Cerebellar cortex (tissue), 1 donor: ENCODE measurements around the gene C20orf96.
"Not testable (repeated sequence)": the region's sequence is repeated elsewhere in the genome, so short reads cannot be mapped to it uniquely, and the experiment has no call there.

Experiments used
- DNase-seq: peaks from one replicate; pipeline ENCODE4 v3.0.0-alpha.2; 2015; ENCODE audit warnings: low spot score

The C20orf96 gene, protein sequence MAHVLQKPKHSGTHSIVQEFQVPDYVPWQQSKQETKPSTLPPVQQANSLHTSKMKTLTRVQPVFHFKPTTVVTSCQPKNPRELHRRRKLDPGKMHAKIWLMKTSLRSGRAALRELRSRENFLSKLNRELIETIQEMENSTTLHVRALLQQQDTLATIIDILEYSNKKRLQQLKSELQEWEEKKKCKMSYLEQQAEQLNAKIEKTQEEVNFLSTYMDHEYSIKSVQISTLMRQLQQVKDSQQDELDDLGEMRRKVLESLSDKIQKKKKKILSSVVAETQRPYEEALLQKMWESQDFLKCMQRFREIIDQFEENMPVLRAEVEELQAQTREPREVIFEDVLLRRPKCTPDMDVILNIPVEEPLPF

DNA sequence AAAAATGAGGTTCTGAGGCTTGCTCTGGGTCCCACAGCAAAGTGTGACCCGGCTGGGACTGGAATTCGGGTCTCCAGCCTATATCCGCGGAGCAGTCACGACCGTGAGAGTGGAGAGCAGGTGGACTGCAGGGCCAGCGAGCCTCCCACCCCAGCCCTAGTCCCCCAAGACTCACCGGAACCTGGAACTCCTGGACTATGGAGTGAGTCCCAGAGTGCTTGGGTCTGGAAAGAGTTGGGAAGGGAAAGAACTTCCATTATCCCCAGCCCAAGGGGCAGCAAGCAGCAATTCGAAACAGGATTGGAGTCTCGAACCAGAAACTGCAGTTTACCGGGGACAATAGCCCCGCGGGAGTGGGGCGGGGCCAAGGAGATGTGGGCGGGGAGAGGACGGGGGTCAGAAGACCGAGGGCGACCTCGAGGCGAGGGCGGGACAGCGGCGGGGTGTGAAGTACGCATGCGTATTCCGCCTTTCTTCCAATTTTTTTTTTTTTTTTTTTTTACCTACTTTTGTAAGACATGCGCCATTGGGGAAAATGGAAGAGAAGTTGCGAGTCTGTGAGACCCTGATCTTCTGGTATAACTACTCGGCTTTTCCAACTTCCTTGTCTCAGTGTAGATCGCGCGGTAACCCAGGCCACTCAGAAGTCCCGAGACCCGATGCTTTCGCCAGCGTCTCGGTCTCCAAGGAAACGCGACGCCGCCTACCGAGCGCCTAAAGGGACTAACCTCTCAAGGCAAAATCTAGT is at the start of gene C20orf96:
Gene C20orf96, minus strand, starts transcription at position 667 of the 748 bp plus-strand sequence. Its CDS starts 140 bp downstream, at position 527.
- DNase-seq = peak; percentile 94

DNA sequence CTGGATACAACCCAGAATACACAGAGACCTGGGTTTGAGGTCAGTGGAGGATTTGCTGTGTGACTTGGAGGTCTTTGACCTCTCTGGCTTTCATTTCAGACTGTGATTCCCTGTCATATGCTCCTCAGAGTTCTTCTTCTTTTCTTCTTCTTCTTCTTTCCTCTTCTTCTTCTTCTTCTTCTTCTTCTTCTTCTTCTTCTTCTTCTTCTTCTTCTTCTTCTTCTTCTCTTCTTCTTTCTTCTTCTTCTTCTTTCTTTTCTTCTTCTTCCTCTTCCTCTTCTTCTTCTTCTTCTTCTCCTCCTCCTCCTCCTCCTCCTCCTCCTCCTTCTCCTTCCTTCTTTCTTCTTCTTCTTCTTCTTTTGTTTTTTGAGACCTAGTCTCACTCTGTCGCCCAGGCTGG is 45.5 kb upstream of the C20orf96 start:
- not testable (repeated sequence) for DNase-seq

DNA sequence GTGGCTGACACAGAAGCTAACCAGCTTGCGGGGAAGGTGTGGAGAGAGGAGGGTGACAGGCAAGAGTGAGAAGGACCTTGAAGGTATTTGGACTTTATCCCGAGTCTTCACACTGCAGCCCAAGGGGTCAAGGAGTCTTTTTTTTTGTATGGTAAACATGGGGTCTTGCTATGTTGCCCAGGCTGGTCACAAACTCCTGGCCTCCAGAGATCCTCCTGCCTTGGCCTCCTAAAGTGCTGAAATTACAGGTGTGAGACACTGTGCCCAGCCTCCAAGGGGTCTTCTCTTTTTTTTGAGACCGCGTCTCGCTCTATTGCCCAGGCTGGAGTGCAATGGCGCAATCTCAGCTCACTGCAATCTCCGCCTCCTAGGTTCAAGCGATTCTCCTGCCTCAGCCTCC is 44.0 kb upstream of the C20orf96 start:
- DNase-seq = no peak

DNA sequence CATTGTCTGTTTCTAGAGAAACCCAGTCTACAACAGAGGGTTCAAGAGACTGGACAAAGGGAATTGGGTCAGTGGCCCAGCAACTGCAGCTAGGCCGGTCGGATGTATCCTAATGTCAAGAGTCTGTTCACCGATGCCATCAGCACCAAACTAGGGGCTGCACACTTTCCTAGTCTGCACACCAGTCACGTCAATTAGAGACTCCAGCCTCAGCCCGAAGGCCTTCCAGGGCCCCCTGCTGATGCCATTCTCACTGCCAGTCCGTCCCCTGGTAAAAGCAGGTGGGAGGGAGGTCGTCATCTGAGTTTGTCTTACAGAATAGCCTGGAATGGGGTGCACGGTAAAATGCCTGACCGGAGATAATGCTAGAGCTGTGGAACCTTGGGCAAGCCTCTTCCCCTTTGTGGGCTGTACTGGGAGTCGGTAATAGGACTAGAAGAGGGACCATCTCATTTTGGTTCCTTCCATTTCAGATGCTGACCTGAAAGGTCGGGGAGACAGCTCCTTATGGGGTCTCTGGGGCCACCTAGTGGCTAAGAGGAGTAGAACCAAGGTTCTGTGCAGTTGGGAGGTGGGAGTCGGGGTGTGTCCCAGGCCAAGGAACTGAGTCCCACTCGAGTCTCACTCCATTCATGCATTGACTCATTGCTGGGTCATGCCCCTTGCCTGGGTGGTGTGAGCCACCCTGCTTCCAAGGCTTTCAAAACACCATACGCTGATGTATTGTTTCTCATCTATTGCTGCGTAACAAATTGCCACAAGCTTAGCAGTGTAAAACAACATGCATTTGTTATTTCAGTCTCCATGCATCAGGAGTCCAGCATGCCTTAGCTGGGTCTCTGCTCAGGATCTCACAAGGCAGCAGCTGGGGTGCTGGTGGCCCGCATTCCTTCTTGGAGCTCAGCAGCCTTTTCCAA is 39.9 kb upstream of the C20orf96 start:
- DNase-seq = peak; percentile 86

DNA sequence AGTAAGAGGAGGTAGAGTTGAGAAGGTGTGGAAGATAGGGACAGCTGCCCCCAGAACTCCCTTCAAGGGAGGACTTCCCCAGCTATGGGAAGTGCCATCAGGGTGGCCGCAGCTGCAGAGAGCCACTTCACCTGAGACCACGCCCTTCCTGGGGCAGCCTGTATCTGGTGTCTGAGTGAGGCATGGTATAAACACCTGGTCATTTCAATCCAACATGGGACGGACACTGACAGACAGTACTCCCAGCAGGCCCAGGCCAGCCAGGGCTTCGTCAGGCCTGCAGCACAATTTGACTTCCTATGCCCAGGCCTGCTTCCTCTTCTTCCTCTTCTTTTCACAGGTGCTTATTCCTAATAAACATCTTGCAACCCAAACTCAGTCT is 39.3 kb upstream of the C20orf96 start:
- no peak for DNase-seq

DNA sequence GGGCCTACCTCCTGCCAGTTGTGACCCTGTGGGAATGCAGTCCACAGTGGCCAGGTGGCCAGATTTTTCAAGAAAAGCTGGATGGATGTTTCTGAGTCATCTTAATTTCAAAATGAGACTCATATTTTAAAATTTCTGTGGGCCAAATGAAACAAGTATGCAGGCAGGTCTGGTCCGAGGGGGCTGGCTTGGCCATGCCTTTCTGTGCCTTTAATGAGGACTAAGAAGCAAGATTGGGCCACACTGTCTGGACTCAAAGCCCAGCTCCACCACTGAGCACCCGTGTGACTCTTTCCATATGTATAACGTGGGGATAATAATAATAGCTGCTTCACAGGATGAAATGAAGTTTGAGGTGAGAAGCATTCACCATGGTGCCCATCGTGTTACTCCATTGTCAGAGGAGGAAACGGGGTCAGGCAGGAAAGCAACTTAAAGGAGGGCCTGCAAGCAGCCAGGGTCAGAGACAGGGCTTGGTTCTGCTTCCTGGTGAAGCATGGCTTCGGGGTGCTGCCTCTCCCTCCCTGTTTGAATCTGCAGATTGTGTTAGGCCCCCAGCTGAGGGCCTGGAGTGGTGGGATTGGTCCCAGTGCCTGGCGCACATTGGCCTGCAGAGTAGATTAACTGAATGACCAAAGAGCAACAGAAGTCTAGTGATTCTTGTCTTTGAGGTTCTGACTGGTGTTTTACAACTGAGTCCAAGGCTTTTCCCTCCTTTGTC is 38.6 kb upstream of the C20orf96 start:
- DNase-seq = no peak

DNA sequence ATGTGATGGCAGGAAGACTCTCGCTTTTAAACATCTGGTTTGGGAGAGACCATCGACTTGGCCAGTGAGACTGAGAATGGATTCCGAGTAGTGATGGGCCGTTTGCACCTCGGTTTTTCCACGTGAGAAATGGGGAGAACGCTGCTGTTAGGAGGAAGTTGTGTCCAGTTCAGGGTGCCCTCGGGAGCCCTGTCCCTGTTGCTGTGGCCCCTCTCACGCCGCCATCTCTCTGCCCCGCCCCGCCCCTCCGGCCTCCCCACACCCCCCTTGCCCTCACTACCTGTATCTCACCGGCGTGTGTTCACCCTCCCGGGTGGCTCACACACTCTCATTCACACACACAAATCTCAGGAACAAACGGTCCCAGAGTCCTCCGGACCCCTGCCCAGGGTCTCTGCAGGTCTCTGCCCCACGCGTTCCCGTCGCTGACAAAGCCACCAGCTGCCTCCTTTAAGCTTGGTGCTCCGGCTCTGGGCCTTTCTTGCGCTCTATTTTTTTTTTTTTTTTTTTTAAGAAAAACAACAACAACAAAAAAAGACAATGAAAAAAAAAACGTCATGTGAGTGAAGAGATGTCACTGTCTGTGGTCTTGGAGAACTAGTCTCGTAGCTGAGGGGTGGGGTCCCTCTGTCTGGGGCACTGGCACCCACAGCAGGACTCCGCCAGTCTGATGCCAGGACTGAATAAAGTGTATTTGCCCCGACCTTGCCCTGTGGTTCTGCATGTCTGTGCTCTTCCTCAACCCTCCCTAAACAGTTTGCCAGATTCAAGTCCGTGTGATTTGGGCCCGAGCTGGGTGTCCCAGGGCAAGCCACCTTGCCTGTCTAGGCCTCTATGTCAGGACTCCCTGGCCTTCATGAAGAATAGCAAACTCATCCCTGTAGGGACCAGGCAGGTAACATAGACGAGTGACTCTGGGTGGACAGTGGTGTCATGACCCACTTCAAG is 37.8 kb upstream of the C20orf96 start:
- DNase-seq = peak; percentile 25

DNA sequence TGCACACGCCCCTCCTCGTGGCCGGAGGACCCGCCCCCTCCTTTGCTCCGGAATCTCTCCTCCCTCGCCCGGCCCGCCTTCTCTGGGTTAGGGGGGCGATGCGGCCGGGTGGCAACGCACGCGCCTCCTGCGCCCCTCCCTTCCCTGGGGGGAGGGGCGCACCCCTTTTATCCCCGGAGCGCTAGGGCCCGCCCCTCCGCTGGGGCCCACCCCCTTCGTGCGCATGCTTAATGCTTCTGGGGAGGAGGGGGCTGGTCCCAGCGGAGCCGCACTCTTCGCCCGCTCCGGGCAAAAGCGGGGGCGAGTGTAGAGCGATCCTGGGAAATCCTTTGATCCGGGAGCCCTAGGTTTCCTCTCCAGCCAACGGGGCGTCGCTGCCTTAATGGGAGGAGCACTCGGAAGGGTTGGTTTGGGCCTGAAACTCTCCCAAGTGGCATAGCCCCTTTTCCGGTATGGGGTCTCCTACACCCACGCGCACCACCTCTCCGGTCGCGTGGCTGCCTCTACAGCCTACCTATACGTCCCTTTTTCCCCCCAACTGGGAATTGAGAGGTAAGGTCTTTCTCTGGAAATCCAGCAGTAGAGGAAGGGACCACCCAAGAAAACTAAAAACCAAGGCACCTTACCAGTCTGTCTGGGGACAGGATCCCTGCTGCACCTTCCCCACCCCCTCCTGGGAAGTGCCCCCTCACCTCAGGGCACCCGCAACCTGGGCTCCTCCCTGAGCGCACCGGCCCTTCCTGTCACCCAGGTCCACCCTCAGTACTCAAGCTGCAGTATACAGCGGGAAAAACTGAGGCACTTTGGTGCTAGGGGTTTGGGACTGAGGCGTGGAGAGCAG is 36.9 kb upstream of the C20orf96 start:
- peak; percentile 88 for DNase-seq

DNA sequence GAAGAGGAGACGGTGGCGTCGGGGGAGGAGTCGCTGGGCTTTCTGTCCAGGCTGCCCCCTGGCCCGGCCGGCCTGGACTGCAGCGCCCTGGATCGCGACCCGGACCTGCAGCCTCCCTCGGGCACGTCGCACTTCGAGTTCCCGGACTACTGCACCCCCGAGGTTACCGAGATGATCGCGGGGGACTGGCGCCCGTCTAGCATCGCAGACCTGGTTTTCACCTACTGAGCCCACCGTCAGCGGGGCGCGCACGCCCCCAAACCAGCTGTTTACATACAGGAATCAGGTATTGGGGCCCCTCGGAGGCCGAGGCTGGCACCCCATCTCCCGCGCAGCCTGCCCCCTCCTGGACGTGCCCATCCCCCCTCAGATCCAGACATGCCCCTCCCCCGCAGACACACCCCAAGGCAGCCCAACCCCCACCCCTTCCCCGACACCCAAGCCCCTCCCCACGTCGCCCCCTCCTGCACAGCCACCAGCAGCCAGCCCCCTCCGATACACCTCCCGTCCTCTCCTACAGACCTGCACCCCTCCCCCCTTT is 36.2 kb upstream of the C20orf96 start:
- peak; percentile 25 for DNase-seq

DNA sequence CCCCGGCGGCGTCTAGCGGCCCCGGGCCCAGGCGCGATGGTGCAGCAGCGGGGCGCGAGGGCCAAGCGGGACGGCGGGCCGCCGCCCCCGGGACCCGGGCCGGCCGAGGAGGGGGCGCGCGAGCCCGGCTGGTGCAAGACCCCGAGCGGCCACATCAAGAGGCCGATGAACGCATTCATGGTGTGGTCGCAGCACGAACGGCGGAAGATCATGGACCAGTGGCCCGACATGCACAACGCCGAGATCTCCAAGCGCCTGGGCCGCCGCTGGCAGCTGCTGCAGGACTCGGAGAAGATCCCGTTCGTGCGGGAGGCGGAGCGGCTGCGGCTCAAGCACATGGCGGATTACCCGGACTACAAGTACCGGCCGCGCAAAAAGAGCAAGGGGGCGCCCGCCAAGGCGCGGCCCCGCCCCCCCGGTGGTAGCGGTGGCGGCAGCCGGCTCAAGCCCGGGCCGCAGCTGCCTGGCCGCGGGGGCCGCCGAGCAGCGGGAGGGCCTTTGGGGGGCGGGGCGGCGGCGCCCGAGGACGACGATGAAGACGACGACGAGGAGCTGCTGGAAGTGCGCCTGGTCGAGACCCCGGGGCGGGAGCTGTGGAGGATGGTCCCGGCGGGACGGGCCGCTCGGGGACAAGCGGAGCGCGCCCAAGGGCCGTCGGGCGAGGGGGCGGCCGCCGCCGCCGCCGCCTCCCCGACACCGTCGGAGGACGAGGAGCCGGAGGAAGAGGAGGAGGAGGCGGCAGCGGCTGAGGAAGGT is 35.5 kb upstream of the C20orf96 start:
- peak; percentile 55 for DNase-seq

DNA sequence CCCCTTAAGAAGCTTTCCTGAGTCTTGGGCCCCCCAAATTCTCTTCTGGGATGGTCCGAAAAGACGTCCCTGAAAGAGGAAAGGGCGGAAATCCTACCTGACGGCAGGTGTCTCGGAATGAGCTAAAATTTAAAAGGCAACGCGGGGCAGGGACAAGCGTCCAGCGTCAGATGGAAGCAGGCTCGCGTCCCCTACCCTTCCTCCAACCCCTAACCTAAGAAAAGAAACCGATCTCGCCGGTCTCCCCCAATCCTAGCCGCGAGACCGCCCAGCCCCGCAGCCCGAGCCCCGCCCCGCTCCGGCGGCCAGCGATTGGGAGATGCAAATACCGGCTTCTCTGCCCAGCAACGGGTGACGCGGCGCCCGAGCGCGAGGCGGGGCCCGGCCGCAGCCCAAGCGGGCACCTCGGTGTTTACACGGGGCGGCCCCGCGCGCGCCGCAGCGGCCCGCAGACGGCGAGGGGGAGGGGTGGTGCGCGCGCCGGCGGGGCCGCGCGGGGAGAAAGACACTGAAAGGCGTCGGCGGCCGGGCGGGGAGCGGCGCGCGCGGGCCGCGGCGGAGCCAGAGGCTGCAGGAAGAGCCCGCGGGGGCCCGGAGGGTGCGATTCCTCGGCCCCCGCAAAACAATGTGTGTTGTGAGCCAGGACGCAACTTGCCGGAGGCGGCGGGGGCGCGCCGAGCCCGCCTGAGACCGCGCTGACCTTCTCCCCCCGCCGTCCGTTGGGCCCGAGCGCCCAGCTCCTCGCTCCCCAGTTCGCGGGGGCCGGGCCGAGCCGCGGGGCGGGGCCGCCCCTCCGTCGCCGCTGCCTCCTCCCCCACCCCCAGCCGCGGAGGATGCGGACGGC is 34.7 kb upstream of the C20orf96 start, which contains the start of gene SOX12:
Gene SOX12, plus strand, starts transcription at position 508 of the 844 bp plus-strand sequence. CDS start 373 bp downstream, outside the sequence.
- DNase-seq = peak; percentile 96

DNA sequence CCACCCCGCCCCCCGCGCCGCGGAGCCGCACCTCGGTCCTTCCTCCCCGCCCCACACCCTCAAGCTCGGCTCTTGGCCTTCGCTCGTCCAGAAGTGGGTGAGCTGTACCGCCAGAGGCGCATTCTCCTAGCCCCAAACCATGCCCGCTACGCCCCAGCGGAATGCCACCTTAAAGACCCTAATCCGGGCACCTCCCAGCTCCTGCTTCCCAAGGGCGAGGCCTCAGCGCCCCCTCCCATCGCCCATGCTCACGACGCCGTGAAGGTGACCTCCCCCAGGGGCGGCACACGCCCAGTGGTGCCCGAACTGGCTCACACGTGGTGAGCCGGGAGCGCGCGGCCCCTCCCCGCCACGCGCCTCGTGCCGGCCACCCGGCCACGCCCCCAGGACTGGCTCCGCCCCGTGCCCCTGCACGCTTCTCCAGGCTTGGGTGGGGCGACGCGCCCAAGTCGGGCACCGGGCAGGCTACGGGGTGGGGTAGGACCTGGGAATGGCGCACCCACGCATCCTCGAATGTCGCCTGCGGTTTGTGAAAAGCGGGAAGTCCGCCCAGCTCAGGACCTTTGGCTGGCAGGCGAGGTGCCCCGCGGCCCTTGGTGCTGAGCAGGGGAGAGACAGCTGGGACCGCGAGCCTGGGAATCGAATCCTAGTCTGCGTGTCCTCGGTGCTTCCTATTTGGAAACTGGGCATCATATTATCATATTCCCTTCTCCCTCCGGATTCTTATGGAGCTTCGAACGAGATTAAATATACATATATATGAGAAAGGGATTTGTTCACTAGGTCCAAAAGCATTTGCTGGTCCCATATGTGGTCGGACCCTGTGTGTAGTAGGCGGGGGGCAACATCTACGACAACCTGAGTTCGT is 33.9 kb upstream of the C20orf96 start:
- peak; percentile 88 for DNase-seq

DNA sequence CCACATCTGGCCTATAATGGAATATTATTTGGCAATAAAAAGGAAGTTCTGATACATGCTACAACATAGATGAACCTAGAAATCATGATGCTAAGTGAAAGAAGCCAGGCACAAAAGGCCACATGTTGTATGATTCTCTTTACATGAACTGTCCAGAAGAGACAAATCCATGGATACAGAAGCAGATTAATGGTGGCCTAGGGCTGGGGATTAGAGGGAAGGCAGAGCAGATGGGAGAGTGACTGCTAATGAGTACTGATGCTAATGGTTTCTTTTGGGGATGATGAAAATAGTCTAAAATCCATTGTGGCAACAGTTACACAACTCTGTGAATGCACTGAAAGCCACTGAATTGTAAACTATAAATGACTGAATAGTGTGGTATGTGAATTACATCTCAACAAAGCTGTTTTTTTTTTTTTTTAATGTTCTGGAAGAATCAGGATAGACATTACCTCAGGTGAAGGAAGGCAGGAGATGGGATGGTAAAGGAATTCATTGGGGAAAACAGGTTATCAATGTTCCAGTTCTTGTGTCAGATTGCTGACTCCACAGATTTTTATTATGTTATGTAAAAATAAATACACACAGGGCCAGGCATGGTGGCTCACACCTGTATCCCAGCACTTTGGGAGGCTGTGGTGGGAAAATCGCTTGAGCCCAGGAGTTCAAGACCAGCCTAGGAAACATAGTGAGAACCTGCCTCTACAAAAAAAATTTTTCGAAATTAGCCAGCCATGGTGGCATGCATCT is 25.9 kb upstream of the C20orf96 start:
- no peak for DNase-seq

DNA sequence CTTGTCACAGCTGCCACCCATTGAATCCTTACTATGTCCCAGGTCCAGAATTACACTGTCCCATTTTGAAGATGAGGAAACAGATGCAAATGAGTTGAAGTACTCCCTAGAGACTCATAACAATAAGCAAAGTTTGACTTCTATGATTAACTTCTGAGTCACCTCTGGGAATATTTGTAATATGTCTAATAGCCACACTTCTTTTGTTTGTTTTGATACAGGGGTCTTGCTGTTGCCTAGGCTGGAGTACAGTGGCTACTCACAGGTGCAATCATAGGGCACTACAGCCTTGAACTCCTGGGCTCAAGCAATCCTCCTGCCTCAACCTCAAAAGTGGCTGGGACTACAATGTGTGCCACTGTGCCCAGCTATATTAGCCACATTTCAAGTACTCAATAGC is 23.4 kb upstream of the C20orf96 start:
- DNase-seq = no peak

DNA sequence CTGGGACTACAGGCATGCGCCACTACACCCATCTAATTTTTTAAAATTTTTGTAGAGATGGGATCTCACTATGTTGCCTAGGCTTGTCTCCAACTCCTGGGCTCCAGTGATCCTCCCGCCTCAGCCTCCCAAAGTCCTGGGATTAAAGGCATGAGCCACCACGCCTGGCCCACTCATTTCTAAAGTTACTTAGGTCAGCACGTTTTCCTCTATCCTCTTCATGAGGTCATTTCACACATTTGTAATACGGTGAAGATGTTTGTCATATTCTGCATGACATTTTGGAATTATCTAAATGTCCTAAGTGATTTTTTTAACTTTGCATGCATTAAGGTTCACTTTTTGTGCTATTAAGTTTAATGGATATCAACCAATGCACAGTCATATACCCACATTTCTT is 22.9 kb upstream of the C20orf96 start:
- DNase-seq = no peak

DNA sequence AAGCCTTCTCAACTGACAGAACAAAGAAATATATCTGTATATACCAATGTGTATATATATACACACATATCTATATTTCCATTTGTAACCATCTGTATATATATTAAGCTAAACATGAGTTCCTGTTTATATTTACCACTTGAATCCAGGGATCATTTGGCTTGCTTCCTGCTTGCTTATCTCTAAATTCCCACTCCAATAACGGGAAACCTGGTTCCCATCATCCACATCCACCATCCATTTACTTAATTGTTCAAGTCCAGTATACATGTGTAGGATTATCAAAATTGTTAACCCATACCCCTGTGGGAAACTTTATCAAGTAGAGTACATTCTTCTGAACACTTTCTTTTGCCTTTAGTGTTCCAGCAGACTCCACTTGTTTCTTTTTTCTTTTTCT is 22.3 kb upstream of the C20orf96 start:
- DNase-seq = no peak
